RWPE2 (cell line): Measurements from ENCODE around the gene ALG12.

Source experiments
- ATAC-seq: fragments of 200-7000 bp; cut with Tn5 transposase; 3 replicates; pipeline ENCODE4 v1.9.1; 2021; ENCODE audit warnings: low read depth
- DNase-seq: peaks from one replicate; pipeline ENCODE4 v3.0.0-alpha.2; 2020; ENCODE audit warnings: low spot score
- H3K27ac ChIP-seq: fragments of 450-650 bp; 2 replicates; pipeline ENCODE4 v1.5.1; 2017; ENCODE audit warnings: mild to moderate bottlenecking; ENCODE audit not compliant: poor library complexity, severe bottlenecking
- H3K27me3 ChIP-seq: fragments of 250-450 bp; sonication (Bioruptor Pico); 2 replicates; pipeline ENCODE4 v1.5.1; 2021; ENCODE audit warnings: mild to moderate bottlenecking, moderate library complexity; ENCODE audit not compliant: insufficient read depth, poor library complexity, severe bottlenecking
- H3K36me3 ChIP-seq: fragments of 250-450 bp; sonication (Bioruptor Pico); 2 replicates; pipeline ENCODE4 v1.5.1; 2020; ENCODE audit warnings: low read depth, mild to moderate bottlenecking, moderate library complexity
- H3K4me1 ChIP-seq: fragments of 250-450 bp; sonication (Bioruptor Pico); 2 replicates; pipeline ENCODE4 v1.5.1; 2021; ENCODE audit warnings: mild to moderate bottlenecking, moderate library complexity; ENCODE audit not compliant: insufficient read depth, poor library complexity, severe bottlenecking
- H3K4me3 ChIP-seq: fragments of 250-450 bp; sonication (Bioruptor Pico); 2 replicates; pipeline ENCODE4 v1.5.1; 2021; ENCODE audit warnings: mild to moderate bottlenecking, moderate library complexity; ENCODE audit not compliant: severe bottlenecking
- H3K9me3 ChIP-seq: fragments of 250-450 bp; sonication (Bioruptor Pico); 2 replicates; pipeline ENCODE4 v1.5.1; 2021; ENCODE audit warnings: mild to moderate bottlenecking, moderate library complexity; ENCODE audit not compliant: severe bottlenecking
- CTCF ChIP-seq: fragments of 450-650 bp; IDR thresholded peaks from one replicate; pipeline ENCODE4 v1.5.1; 2017; ENCODE audit warnings: mild to moderate bottlenecking, moderate library complexity; ENCODE audit not compliant: poor library complexity, severe bottlenecking

ALG12 gene

GRCh38 chr22:49936018-49936972 is 18.1 kb upstream of the ALG12 start:
- TF ChIP-seq CTCF: no peak
- DNase-seq: no peak
- peak overlapping the region; percentile 33 for H3K27ac ChIP-seq

GRCh38 chr22:49935561-49935960 is 17.3 kb upstream of the ALG12 start:
- H3K9me3 ChIP-seq: no peaks in the 10 kb centered on the region
- H3K4me3 ChIP-seq: no peak overlapping the region
- DNase-seq: no peak
- H3K36me3 ChIP-seq: no peaks in the 10 kb centered on the region
- ATAC-seq: no peak
- peak overlapping the region; percentile 33 for H3K27ac ChIP-seq
- TF ChIP-seq CTCF: no peak
- H3K27me3 ChIP-seq: no peaks in the 10 kb centered on the region
- H3K4me1 ChIP-seq: peaks cover 12% of the 10 kb centered on the region

More at GRCh38 chr22:49936018-49936972, 18.1 kb upstream of the ALG12 start:
- Histone ChIP-seq H3K27me3 (no peaks in the 10 kb centered on the region), H3K4me3 (peak overlapping the region; percentile 16), H3K4me1 (peaks cover 10% of the 10 kb centered on the region), H3K36me3 (no peaks in the 10 kb centered on the region), H3K9me3 (no peaks in the 10 kb centered on the region)
- ATAC-seq: peak; percentile 69

DNA sequence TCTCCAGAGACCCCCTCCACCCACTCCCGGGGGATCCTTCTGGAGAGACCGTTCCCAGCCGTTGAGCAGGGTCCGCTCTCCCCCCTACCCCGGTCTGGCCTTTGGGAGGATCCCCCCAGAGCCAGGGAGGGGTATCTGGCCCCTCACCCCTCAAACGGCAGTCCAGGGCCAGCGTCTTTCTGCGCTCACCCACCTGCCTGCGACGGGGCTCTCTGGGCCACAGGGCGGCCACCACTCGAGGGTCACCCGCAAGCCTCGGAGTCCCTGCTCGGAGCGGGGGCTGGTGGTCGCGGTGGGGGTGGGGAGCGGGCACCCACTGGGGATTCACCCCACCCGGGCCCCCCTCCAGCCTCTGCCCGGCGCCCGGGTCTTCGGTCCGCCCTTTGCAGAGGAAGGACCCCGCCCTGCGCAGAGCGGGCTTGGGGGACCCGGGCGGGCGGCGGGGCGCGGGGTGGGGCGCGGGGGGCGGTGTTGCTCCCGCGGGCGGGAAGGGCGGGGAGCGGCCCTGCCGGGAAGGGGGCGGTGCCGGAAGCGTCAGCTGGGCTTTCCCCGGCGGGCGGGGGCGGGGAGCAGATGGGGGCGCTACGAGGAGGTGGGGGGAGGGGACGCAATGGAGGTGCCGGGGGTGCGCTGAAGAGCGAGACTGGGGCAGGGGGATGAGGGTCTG is 16.8 kb upstream of the ALG12 start:
- Histone ChIP-seq H3K27me3 (no peaks in the 10 kb centered on the region), H3K9me3 (no peaks in the 10 kb centered on the region), H3K27ac (peak overlapping the region; percentile 76), H3K4me1 (peaks cover 12% of the 10 kb centered on the region), H3K36me3 (no peaks in the 10 kb centered on the region), H3K4me3 (peak overlapping the region; percentile 29)
- TF ChIP-seq CTCF: no peak
- DNase-seq: no peak
- ATAC-seq: peak; percentile 2; the same call in 1 of the 3 replicates

- peak overlapping the region; percentile 76 for H3K27ac ChIP-seq
- DNase-seq (no peak), ATAC-seq (peak; percentile 24)
- H3K4me3 ChIP-seq: peak overlapping the region; percentile 29
- H3K4me1 ChIP-seq: peaks cover 12% of the 10 kb centered on the region
- TF ChIP-seq CTCF: no peak
- H3K9me3 ChIP-seq: no peaks in the 10 kb centered on the region
- no peaks in the 10 kb centered on the region for H3K36me3 ChIP-seq
- no peaks in the 10 kb centered on the region for H3K27me3 ChIP-seq
Observed at GRCh38 chr22:49934160-49934890, 16.1 kb upstream of the ALG12 start.
